IPS-18c (cell line): ENCODE measurements around the gene SLC22A23.

Source experiments
- H3K4me3 ChIP-seq: 2 replicates; pipeline ENCODE4 v1.7.0; 2013; ENCODE audit warnings: low read depth, mild to moderate bottlenecking, low read length, moderate library complexity; ENCODE audit not compliant: insufficient read depth
- H3K9me3 ChIP-seq: one replicate; pipeline ENCODE4 v1.6.1; 2013; ENCODE audit warnings: mild to moderate bottlenecking, low read length, moderate library complexity; ENCODE audit not compliant: control insufficient read depth, insufficient read depth

Gene SLC22A23

DNA sequence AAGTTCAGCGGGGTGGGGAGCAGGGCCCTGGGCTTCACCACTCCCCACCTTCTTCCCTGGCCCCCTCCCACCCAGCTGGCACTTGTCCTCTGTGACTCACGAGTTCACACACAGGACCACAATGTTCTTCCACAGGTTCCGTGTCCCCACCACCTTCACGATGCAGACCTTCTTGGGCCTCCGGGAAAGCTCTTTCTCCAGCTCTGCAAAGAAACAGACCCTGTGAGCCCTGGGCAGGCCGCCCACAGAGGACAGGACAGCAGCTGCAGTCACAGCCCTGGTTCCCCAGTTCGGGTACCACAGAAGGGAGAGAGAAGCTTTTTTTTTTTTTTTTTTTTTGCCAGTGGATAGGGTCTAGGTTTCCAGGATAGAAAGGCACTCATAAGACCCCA lies 167.2 kb downstream of the SLC22A23 start:
- Histone ChIP-seq H3K4me3 (no peak overlapping the region), H3K9me3 (no peaks in the 10 kb centered on the region)

DNA sequence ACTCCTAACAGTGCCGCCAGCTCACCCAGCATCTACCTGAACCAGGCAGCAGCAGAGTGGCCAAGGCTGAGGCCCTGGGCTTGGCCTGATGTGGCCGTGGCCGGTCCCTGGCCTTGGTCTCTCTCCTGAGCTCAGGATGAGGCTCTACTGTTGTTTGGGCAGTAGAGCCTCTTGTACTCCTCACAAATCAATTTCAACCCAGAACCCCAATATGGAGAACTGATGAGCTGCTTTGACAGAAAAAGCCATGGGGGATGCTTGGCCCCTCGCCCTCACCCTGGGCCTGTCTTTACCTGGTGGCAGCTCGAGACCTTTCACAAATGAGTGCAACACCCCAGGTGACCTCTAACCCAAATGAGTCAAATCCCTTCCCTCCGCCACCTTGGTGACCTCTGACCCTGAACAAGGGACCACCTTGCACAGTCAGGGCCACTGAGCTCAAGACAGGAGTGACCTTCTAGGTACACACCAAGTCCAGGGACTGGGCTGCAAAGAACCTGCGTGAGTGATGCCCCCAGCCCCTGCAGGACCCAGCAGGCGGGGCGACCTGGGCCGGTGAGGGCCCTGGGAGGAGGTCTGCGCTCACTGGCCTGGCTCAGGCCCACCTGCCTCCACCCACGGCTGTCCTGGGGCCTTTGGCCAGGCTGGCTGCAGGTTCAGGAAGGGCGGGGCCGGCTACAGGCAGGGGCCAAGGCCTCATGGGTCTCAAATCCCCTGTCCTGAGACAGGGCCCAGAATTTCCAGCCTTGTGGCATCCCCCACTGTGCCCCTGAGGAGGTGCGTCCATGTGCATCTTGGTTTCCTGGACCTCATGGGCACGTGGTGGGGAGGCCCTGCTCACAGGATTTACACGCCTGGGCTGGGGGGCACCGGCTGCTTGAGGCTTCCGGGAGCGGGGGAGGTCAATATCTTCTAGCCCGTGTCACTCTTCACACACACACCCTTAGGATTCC lies 167.9 kb downstream of the SLC22A23 start:
- no peak overlapping the region for H3K4me3 ChIP-seq
- H3K9me3 ChIP-seq = no peaks in the 10 kb centered on the region

DNA sequence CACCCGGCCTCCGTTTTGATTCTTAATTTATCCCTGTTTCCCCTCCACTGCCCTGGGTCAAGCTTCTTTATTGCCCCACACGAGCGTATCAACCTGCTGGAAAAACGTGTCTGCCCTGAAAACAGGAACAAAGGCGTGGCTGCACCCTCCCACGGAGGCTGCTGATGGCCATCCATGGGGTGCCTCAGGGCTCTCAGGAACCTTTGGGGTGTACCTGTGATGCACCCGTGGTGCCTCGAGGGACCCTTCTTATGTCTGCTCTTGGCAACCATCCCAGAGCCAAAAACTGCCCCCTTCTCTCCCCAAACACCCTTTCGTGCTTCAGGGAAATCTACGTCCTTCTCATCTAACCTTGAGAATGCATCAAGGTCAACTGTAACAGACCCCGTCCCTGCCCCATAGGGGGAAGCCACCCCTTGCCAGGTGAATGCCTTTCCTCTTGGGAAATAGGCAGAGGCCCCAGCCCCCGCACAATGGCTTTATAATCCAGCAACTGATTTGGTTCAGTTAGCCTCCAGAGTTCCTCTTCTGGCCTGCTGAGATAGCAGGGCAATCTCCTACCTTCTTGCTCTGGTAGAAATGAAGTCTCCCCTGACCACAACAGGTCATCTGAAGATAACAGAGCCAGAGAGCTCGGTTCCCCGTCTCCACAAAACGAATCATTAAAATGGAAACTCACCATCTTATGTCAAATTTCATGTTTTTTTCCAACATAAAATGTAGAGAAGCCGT lies 168.7 kb downstream of the SLC22A23 start:
- H3K4me3 ChIP-seq = no peak overlapping the region
- H3K9me3 ChIP-seq = no peaks in the 10 kb centered on the region

DNA sequence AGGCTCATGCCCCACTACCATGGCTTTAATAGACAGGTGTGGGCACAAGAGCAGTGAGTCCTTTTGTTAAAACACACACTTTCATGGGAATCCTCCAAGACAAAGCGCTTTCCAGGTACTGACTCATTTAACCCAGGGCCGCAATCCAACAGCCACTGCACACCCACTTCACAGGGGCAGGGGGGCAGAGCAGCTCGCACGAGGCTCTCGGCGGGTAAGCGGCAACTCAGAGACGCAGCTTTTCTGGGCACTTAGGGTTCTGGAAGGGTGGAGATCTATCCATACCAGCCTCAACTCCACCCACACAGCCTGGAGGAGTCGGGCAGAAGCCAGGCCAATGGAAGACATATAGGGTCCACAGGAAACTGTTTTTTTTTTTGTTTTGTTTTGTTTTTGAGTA lies 169.5 kb downstream of the SLC22A23 start:
- Histone ChIP-seq H3K9me3 (no peaks in the 10 kb centered on the region), H3K4me3 (no peak overlapping the region)

DNA sequence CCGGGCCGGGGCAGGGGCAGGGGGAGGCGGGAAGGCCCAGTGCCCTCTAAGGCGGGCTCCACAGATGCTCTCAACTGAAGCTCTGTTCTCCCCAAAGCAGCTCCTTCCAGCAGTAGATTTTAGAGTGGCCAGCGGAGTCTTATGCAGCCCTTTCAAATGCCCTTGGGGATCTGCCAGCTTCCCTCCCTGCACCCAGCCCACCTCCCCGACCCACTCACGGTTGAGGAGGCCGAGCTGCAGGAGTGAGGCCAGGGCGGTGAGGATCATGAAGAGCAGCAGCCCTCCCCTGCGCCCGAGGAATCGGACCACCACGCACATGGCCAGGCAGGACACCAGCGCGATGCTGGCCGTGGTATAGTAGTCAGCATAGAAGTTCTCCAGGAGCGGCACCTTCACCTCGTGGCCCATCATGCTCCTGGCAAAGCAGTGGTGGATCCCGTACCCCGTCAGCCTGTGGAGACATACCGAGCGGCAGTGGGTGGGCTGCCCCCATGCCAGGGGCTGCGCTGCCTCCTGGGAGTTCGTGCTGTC lies 170.1 kb downstream of the SLC22A23 start:
- H3K9me3 ChIP-seq = no peaks in the 10 kb centered on the region
- no peak overlapping the region for H3K4me3 ChIP-seq

DNA sequence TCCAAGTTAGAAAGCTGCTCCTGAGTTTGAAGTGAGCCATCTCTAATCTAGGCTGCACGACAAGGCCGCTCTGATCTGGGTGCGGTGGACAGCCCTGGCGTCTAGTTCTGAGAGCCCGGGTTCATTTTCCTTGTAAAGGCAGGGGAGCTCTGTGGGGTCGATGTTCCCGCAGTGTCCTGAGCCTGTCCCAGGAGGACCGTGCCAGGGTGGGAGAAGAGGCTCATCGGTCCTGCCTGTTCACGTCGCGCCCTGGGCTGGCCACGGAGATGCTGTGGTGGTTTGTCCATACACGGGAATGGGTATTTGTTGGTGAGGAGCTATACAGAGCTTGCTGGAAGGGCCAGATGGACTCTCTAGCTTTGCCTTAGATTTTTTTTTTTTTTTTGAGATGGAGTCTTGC lies 171.1 kb downstream of the SLC22A23 start:
- no peaks in the 10 kb centered on the region for H3K9me3 ChIP-seq
- no peak overlapping the region for H3K4me3 ChIP-seq

DNA sequence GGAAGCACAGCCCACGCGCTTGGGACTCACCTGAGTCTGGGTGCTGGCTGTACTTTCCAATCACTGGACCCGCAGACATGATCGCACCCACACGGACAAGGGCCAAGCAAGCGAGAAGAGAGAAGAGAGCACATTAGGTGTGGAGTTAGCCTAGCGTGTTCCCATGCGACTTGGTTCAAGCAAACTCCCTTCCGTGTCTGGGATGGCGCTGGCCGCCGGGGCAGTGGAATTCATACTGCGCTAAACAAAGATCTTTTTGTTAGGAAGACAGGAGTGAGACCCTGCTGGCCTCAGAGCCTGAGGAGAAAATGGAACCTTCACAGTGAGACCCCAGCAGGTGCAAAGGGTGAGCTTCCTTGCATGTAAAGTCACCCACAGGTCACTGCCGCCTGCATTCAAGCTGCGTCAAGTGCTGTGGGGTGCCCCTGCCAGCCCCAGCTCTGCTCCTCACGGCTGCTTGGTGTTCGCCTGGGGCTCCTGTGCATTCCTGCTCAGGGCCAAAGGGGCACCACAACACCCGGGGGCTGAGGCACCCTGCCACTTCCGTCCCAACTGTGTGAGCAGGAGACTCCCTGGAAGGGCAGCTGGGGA lies 171.7 kb downstream of the SLC22A23 start:
- Histone ChIP-seq H3K9me3 (no peaks in the 10 kb centered on the region), H3K4me3 (no peak overlapping the region)

DNA sequence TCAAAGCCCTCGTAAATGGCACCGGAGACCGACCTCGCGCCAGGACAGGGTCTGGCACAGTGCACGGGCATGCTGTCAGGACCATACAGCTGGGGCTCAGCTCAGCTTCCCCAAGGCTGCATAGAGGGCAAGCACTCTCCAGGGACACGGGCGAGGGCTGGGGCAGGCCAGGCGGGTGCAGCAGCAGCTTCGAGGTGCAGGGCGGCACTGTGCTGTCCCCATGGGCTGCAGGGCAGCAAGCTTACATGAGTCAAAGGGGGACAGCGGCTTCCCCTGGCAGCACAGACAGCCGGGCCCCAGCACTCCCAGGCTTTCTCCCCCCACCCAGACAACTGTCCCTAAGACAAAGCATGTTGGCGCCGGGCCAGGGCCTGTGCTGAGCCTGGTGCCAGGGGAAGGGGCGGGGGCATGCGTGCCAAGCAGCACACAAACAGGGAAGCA lies 172.4 kb downstream of the SLC22A23 start:
- Histone ChIP-seq H3K9me3 (no peaks in the 10 kb centered on the region), H3K4me3 (no peak overlapping the region)

DNA sequence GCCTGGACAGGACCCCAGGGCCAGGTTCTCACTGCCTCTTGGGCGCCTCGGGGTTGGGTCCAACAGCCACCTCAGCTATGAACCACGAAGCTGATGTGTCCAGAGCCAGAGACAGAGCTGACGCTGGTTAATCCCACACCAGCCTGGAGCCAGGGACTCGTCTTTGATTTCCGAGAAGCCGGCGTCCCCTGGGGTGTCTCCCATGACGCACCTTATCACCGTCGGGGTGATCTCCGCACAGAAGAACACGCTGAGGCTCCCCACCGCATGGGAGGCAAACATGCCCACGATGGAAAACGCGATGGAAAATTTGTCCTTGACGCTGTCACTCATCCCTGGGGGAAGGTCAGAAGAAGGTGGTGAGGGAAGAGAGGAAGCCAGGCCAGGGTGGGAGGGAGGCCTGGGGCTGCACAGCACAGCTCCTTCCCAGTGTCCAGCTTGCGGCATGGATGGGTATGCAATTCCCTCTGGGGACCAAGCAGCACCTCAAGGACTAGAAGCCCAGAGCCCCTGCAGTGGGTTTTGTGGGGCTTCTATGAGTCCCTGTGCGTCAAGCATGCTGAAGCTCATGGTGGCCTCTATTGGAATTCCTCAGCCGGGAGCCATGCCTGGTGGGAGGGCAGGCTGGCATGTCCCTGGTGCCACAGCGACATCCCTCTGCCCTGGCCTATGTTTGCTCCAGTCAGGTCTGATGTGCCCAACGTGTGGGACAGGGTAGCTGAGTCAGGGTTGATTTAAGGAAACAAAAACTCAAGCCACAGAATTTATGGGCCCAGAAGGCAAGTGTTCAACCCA lies 173.0 kb downstream of the SLC22A23 start:
- no peak overlapping the region for H3K4me3 ChIP-seq

DNA sequence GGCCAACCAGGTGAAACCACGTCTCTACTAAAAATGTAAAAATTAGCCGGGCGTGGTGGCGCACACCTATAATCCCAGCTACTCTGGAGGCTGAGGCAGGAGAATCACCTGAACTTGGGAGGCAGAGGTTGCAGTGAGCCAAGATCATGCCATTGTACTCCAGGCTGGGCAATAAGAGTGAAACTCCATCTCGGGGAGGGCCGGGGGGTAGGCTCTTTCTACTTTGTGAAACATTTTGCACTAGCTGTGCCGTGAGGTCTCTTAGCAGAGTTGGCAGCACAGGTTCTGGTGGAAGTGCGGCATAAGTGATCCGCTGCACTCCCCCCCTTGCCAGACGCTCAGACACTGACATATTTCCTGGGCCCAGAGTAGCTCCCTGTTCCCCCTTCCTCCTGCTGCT lies 173.6 kb downstream of the SLC22A23 start:
- no peak overlapping the region for H3K4me3 ChIP-seq
- no peaks in the 10 kb centered on the region for H3K9me3 ChIP-seq

More for the DNA sequence above, 173.0 kb downstream of the SLC22A23 start:
- no peaks in the 10 kb centered on the region for H3K9me3 ChIP-seq

DNA sequence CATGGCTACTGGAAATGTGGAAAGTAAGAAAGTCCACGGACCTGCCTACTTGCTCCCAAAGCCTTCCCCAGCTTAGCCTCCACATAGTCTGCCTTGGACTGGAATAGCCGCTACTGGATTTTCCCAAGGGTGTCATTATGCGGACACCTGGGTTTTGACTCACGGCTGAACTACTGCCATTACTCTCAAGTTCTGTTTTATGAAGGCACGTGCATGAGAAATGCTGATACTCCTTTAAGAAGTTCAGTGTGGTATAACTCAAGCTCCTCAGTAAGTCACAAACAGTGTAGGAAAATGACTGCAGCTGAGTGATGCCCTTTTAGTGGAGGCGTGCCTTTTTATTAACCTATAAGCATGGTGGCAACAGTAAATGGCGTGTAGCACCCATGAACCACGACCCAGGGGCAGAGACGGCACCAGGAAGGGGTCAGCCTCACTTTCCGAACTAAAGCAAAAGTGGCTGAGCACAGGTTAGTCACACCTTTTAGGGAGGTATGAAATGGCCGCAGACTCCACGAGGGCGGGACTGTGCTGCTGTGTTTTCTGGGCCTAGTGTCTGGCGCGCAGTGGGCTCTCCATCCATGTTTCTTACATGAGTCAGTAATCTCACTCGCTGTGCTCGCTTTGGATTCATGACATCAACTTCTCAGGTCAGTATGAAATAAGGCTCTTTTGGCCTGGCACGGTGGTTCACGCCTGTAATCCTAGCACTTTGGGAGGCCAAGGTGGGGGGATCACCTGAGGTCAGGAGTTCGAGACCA lies 174.2 kb downstream of the SLC22A23 start:
- Histone ChIP-seq H3K4me3 (no peak overlapping the region; the same call in 1 of the 2 replicates), H3K9me3 (no peaks in the 10 kb centered on the region)

DNA sequence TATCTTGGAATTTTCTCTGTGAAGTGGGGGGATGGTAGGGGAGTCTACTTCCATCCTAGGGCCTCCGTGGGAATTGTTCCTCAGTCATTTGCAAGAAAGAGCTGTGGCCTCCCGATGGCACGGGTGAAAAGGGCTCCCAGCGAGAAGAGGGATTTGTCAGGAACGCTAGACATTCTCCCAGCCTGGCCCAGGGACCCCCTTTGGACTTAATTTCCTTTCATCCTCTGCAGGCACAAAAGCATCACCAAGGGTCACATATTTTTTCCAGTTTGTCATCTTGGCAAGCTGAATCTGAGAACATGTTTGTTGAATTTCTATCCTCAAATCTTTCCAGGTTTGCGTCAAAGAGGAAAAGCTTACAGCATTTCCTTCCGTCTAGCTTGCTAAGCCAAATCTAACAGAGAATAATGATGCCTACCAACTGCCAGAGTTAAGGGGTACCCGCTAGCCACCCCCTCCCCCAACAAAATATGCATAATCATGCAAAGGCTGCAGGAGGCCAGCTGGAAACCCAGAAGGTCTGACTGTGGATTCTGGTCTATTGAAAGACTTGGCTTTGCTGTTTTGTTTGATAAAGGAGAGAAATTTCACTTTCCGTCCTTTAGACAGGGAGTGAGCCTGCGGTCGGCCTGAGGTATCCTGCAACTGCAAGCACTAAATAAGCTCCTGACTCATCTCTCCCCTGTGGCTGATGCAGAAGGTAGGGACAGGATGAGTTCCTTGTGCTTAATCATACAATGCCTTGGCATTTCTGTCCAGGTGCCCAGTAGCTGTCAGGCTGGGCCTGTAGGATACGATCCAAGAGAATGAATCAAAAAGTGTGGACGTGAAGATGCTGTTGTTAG lies 175.0 kb downstream of the SLC22A23 start:
- Histone ChIP-seq H3K4me3 (no peak overlapping the region; the same call in 1 of the 2 replicates), H3K9me3 (no peaks in the 10 kb centered on the region)

DNA sequence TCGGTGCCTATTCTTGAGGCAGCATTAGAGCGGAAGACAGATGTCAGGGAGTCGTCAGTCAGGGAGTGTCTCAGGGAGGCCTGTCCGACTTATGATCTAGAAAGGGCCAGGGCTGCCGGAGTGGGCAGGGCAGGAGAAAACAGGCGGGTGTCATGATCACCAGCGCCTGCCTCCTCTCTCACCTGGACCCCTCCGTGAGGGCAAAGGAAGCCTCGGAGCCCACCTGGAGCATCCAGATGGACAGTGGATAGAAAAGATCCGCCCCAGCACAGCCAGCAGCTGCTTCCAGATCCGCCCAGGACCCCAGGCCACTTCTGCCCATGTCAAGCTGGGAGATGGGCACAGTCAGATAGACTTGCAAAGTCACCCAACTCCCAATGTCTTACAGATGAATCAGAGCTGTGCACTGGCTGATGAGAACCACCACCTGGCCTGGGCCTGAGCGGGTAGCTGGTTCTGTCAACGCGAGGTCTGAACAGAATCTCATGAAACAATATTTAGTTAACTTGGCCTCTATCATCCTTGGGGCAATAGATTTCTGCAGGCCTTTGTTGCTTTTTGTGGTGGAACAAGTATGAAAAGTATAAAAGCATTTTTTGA lies 175.9 kb downstream of the SLC22A23 start:
- Histone ChIP-seq H3K9me3 (no peaks in the 10 kb centered on the region), H3K4me3 (no peak overlapping the region)

DNA sequence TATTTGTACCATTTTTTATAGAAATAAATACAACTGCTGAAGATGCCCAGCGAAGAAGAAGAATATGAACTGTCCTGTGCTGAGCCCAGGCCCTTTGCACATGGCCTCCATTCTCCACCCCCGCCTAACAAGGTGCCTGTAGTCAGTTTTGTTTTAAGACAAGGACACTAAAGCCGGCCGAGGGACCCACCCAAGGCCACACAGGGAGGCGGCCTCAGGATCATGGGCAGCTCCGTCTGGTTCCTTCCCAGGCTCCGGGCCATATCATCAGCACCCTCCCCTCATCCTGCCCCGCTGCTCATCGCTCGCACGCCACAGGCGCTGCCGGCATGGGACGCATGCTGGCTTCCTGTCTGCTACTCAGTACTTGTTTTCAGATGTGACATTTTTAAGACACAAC lies 176.8 kb downstream of the SLC22A23 start:
- H3K9me3 ChIP-seq = no peaks in the 10 kb centered on the region
- no peak overlapping the region for H3K4me3 ChIP-seq

DNA sequence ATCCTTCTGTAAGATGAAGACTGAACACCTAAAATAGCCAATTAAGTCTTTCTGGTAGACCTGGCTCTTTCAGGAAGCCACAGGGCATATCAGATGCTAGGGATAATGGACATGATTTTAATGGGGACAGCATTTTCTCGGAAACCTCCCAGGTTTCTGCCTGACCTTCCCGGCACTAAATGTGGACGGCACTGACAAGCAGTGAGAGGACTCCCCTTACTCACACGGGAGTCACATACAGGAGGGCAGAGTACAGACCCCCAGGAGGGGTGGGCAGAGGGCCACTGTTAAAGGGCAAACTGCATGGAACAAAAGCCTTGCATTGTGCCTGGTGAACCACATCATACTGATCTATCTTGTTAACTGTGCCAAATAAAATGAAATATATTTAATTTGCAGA lies 178.2 kb downstream of the SLC22A23 start:
- Histone ChIP-seq H3K9me3 (no peaks in the 10 kb centered on the region), H3K4me3 (no peak overlapping the region)
